ENCODE results near the gene PDIK1L. TPM values are rescaled to one million over a fixed set of nuclear protein-coding genes. Genes with fewer than 3 reads are reported as not detected.
A peak's percentile ranks its signal among the peaks of the same experiment; 100 is the strongest.

PDIK1L gene
- total and polyA plus RNA-seq, 2 of the 8 experiments (the other 6 are each of a cell fraction or from before 2014, with no cell fraction given), result 0.95 to 4.5 TPM

DNA sequence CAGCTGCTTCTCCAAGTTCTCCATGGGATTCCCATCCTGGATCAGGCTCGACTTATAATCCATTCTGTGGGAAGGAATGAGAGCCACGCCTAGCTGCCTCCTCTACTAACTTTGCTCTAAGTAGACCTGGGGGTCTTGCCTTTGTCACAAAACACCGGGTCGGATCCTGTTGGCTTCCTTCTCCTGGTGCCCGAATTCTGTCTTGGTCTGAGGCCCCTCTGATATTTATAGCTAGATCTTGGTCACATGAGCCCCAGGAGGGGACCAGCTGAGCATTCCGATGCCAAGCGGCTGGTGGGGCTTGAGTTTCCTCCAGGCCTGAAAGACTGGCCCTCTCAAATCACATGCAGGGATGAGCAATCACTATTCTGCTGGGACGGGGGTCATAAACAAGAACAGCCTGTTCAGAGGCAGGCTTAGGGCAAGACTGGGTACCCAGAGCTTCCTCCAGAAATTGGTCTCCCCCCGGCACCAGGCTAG, 44.2 kb upstream of the PDIK1L start, which contains the start of gene TRIM63:
TSS of gene TRIM63 (minus strand) at position 199 of the 480 bp plus-strand sequence. CDS start at position 63, 136 bp downstream.
- DNase-seq (ENCODE audit: low read depth in 1 of 2, low spot score in 2 of 2), result no peak
- TF ChIP-seq KDM5A (IDR thresholded peaks at IDR 0.05; ENCODE audit: low read length) (no peak), SRF (IDR thresholded peaks at IDR 0.05; ENCODE audit: low read depth, low read length) (no peak), ZNF274 (IDR thresholded peaks at IDR 0.05; ENCODE audit: borderline replicate concordance, extremely low read depth, low read length) (no peak), SAP30 (IDR thresholded peaks at IDR 0.05; ENCODE audit: insufficient read depth, insufficient replicate concordance, low read length) (no peak), TAF7 (optimal IDR thresholded peaks at IDR 0.05; ENCODE audit: borderline replicate concordance, low read depth, low read length) (no peak), EGR1 (IDR thresholded peaks at IDR 0.05; ENCODE audit: borderline replicate concordance, low read depth, low read length) (no peak), POLR2AphosphoS5 (IDR thresholded peaks at IDR 0.05; ENCODE audit: low read depth, low read length) (no peak), RXRA (IDR thresholded peaks at IDR 0.05; ENCODE audit: insufficient read depth, low read depth, low read length) (no peak), TCF12 (IDR thresholded peaks at IDR 0.05; ENCODE audit: low read depth, low read length) (no peak), CHD2 (IDR thresholded peaks at IDR 0.05; ENCODE audit: low read length) (no peak), SP2 (IDR thresholded peaks at IDR 0.05; ENCODE audit: low read length) (no peak), SP1 (IDR thresholded peaks at IDR 0.05; ENCODE audit: low read depth, low read length) (no peak)
- TF ChIP-seq, protein P1, sequence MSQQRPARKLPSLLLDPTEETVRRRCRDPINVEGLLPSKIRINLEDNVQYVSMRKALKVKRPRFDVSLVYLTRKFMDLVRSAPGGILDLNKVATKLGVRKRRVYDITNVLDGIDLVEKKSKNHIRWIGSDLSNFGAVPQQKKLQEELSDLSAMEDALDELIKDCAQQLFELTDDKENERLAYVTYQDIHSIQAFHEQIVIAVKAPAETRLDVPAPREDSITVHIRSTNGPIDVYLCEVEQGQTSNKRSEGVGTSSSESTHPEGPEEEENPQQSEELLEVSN (IDR thresholded peaks at IDR 0.05), result no peak

More for the DNA sequence above, 44.2 kb upstream of the PDIK1L start, which contains the start of gene TRIM63:
- no peaks in the 10 kb centered on the region for H3K9me3 ChIP-seq (ENCODE audit: insufficient read depth in 2 of 2, low read depth in 1 of 2, low read length in 1 of 2)
- no peaks in the 10 kb centered on the region for H3K36me3 ChIP-seq (ENCODE audit: control insufficient read depth in 2 of 4, insufficient read depth in 4 of 4, low read length in 3 of 4)
- H4K5ac ChIP-seq (ENCODE audit: insufficient read length, low read depth, low read length), result no peak within 1 kb of the TSS
- ChIA-PET POLR2A (ENCODE audit: partially characterized antibody) (interaction anchor here (1.3 kb wide), 1 partner anchor 12 kb away, joined by 3 read pairs; no protein-coding TSS in a partner anchor), CTCF (ENCODE audit: partially characterized antibody) (interaction anchor here (0.9 to 5.4 kb wide), 6 partner anchors 9 to 37 kb away, joined by 3 to 32 read pairs (median 5); no protein-coding TSS in a partner anchor)
- no peak within 1 kb of the TSS for H3K18ac ChIP-seq (ENCODE audit: extremely low read depth, low read length)
- no peak for FAIRE-seq
- no peaks in the 10 kb centered on the region for H3K27me3 ChIP-seq (replicated peaks in 1 of 4; ENCODE audit: control insufficient read depth in 3 of 4, extremely low read depth in 1 of 4, insufficient read depth in 3 of 4, low read length in 3 of 4)
- no peak within 1 kb of the TSS for H2BK20ac ChIP-seq (ENCODE audit: low read length)
- H2BK15ac ChIP-seq (ENCODE audit: low read length), result no peak within 1 kb of the TSS
- H3K4ac ChIP-seq (replicated peaks; ENCODE audit: insufficient read length, low read depth, low read length), result no peak within 1 kb of the TSS
- H3K23me2 ChIP-seq (ENCODE audit: low read depth, low read length), result no peaks in the 10 kb centered on the region
- H2BK12ac ChIP-seq (ENCODE audit: low read depth, low read length), result no peak within 1 kb of the TSS
- H3K4me3 ChIP-seq (ENCODE audit: extremely low read depth in 1 of 4, insufficient read depth in 2 of 4, low read depth in 3 of 4, low read length in 4 of 4), result no peak within 1 kb of the TSS
- peaks cover 0 to 2% (median 0%) of the 10 kb centered on the region in 4 experiments; a peak in 1 of 7 replicates for H3K4me1 ChIP-seq (replicated peaks in 1 of 4; ENCODE audit: control insufficient read depth in 3 of 4, insufficient read depth in 4 of 4, low read length in 3 of 4)
- no peak within 1 kb of the TSS for H3K23ac ChIP-seq (ENCODE audit: insufficient read length)
- H4K8ac ChIP-seq (ENCODE audit: extremely low read depth, insufficient read depth, low read length), result no peak within 1 kb of the TSS
- H2BK5ac ChIP-seq (ENCODE audit: low read depth, low read length), result no peak within 1 kb of the TSS
- no peak within 1 kb of the TSS for H3K14ac ChIP-seq (ENCODE audit: insufficient read length)
- no peak within 1 kb of the TSS for H2BK120ac ChIP-seq (replicated peaks; ENCODE audit: low read depth, low read length)
- H3K4me2 ChIP-seq (ENCODE audit: insufficient read depth in 1 of 2, low read depth in 2 of 2, low read length in 2 of 2), result no peak within 1 kb of the TSS
- H3K56ac ChIP-seq (replicated peaks; ENCODE audit: insufficient read length, low read depth, low read length), result no peak within 1 kb of the TSS
- H3K27ac ChIP-seq (ENCODE audit: low read depth, low read length), result no peak within 1 kb of the TSS
- 86% methylated on average over 9 of the region's 9 CpGs; no CpG with 5 or more reads in 1 of the 2 experiments for WGBS, 2 experiments (ENCODE audit: extremely low coverage in 1 of 2, insufficient coverage in 1 of 2, insufficient read length in 1 of 2, insufficient replicate concordance in 2 of 2, low coverage in 1 of 2, low lambda C conversion rate in 2 of 2, missing lambda C conversion rate in 1 of 2)
- H4K20me1 ChIP-seq (replicated peaks in 1 of 2; ENCODE audit: control insufficient read depth in 1 of 2, insufficient read depth in 2 of 2, low read length in 2 of 2), result no peaks in the 10 kb centered on the region
- 0 out of 2 replicates have a peak within 1 kb of the TSS, but pooled peaks have one; percentile 31 for H2AFZ ChIP-seq (ENCODE audit: low read length)
- H3K79me1 ChIP-seq (ENCODE audit: low read depth, low read length), result no peaks in the 10 kb centered on the region
- no peak within 1 kb of the TSS for H4K91ac ChIP-seq (replicated peaks; ENCODE audit: insufficient read length, low read length)
- no peak within 1 kb of the TSS for H3K9ac ChIP-seq (replicated peaks in 1 of 4; ENCODE audit: extremely low read depth in 1 of 4, low read depth in 3 of 4, low read length in 3 of 4)
- no peaks in the 10 kb centered on the region for H3K79me2 ChIP-seq (ENCODE audit: control insufficient read depth in 1 of 2, insufficient read depth in 2 of 2, low read length in 2 of 2)
- no peak within 1 kb of the TSS for H2AK5ac ChIP-seq (ENCODE audit: low read depth, low read length)
